Measurements from ENCODE around the gene XPNPEP1. TPM values are rescaled to one million over a fixed set of nuclear protein-coding genes. Genes with fewer than 3 reads are reported as not detected.

Gene XPNPEP1
- total RNA-seq, 2 experiments from 2014 or later: 52.2 to 52.6 TPM

DNA sequence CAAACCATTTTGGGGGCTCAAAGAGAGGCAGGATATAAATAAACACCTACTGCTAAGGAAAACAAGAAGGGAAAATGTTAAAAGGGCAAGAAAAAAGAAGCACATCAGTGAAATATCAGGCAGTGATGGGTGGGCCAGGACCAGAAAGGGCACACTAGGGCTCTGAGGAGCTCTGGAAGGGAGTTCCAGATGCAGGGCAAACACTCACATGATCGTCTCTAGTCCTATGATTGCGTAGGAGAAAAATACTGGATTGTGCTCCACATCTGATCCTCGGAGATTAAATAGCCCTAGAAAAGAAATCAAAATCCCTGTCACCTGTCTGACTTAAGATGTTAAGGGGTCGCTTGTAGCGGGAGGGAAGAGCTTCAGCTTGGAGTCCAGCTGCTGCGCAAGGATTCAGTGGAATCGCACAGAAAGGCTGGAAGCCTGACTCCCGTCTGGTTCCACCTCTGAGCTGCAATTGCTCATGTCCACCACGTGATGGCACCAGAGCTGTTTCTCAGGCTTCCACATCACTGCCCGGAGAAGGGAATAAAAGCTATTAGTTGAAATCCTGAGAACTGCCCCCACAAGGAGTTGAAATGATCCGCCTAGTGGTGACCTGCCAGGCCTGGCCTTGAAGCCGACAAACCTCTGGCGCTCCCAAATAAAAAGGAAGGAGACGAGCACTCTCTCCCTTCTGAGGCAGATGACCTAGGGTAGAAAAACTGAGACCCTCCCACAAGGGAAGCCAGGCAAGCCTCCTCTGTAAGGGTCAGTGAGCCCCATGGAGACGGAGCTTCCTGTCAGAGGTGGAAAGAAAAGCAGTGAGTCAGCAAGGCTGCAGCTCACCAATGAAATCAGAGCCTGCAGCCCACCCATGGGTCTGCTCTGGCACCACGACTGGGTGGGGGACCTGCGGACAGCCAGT is 39.2 kb downstream of the XPNPEP1 start:
- no peak overlapping the region for H3K27ac Mint-ChIP-seq
- intact Hi-C loops (cut with micrococcal nuclease): loop anchor here (1.0 to 10.0 kb wide), 8 partner anchors 39 to 395 kb away; partner anchors contain the start of gene XPNPEP1
- H3K9me3 Mint-ChIP-seq: no peaks in the 10 kb centered on the region
- H3K27me3 Mint-ChIP-seq (ENCODE audit: low read depth): no peaks in the 10 kb centered on the region
- no peak overlapping the region for H3K4me3 Mint-ChIP-seq
- H3K36me3 Mint-ChIP-seq (ENCODE audit: low read depth): peaks cover 21% of the 10 kb centered on the region
- DNase-seq: peak; percentile 74
- CTCF ChIA-PET: interaction anchor here (0.5 to 2.3 kb wide), 52 partner anchors 9 to 445 kb away, joined by 3 to 20 read pairs (median 4); no protein-coding TSS in a partner anchor
- H3K4me1 Mint-ChIP-seq (ENCODE audit: low read depth): peaks cover 9% of the 10 kb centered on the region

DNA sequence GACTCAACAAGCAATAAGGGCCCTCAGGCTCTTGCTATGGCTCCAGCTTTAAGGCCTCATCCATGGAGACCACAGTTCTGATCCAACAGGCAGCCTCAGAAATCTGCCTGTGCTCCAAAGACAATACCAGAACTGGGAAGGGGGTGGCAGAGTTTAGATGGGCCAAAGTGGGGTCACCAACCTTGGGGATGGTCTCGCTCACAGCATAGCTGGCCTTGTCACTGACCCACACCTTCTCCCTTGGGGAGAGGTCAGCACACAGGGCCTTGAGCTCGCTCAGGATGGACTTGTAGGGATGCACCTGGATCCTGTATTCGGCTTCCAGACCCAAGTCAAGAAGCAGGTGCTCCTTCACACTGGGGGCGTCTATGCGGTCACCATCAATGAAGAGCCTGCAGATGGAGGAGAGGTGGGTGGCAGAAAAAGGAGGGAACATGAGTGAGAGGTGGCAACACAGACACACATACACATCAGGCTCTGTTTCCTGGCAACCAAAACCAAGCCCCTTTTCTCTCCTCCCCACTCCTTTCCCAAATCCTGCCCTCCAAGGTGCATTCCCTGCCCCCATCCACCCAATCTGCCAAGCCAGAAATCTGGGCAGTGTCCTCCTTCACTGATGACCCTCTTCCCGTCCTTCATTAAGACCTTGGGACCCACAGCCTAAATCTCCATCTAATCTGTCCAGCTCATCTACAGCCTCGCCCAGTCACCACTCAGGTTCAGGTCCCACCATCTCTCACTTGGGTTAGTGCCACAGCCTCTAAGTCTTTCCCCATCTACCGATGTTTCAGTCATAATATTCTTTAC is 40.9 kb downstream of the XPNPEP1 start:
- Mint-ChIP-seq H3K4me1 (ENCODE audit: low read depth) (peaks cover 9% of the 10 kb centered on the region), H3K4me3 (no peak overlapping the region), H3K36me3 (ENCODE audit: low read depth) (peaks cover 29% of the 10 kb centered on the region), H3K27ac (no peak overlapping the region), H3K27me3 (ENCODE audit: low read depth) (no peaks in the 10 kb centered on the region), H3K9me3 (no peaks in the 10 kb centered on the region)
- CTCF ChIA-PET: interaction anchor here (0.6 to 0.7 kb wide), 3 partner anchors 203 to 1193 kb away, joined by 3 to 5 read pairs (median 3); no protein-coding TSS in a partner anchor
- DNase-seq: no peak
- intact Hi-C loops (cut with micrococcal nuclease): loop anchor here (10.0 kb wide), 1 partner anchor 342 kb away; no protein-coding TSS in a partner anchor

DNA sequence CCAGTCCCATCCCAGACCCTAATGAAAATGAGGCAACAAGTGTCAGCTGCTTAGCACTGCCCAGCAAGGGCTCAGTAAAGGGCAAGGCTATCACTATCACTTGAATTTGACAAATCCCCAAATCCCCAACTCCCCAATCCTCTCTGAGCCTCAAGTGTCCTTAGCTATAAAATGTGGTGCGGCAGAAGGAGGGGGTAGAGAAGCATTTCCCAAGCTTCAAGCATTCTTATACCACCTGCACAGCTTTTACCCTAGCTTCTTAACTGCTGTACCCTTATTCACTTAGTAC is 41.6 kb downstream of the XPNPEP1 start:
- no peak for DNase-seq
- Mint-ChIP-seq H3K27me3 (ENCODE audit: low read depth) (no peaks in the 10 kb centered on the region), H3K4me3 (no peak overlapping the region), H3K36me3 (ENCODE audit: low read depth) (peaks cover 33% of the 10 kb centered on the region), H3K4me1 (ENCODE audit: low read depth) (peaks cover 5% of the 10 kb centered on the region), H3K27ac (no peak overlapping the region), H3K9me3 (no peaks in the 10 kb centered on the region)
- CTCF ChIA-PET: interaction anchor here (0.7 to 1.2 kb wide), 2 partner anchors 75 to 1194 kb away, joined by 3 read pairs; no protein-coding TSS in a partner anchor
- intact Hi-C loops (cut with micrococcal nuclease): loop anchor here (10.0 kb wide), 1 partner anchor 343 kb away; no protein-coding TSS in a partner anchor

DNA sequence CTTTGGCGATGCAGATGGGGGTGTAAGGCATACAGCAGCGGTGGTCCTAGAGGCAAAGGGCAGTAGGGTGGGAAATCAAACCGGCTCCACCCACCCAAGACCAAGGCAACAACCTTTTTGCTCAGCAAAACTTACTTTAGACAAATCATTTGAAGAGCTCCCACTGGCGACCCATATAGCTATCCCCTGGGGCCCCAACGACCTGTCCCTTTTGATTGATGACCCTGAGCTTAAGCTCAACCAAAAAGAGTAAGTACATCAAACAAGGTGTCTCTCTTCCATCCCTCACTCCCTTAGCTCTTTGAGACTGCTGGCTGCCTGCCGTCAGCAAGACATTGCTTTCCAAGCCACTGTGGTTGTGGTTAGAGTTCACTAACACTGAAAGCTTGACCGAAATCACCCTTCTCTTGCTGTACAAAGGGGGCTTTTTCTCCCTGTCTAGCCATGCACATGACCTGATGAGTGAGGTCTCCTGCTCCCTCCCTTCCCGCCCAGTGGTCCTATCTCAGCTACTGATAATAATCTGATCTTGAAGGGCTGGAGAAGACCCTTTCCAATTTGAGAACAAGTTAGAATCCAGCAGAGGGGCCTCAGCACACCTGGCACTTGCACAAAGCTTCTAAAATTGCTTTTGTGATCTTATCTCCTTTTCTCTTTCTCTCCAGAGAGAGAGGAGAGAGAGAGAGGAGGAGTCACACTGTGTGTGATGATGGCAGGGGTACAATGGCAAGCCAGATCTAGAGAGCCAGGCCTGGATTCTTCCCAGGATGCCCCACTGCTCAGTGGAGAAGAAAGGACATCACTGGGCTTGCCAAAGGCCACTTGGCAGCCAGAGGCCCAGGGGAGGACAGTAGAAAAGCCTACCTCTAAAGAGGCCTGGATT is 42.2 kb downstream of the XPNPEP1 start:
- peaks cover 33% of the 10 kb centered on the region for H3K36me3 Mint-ChIP-seq (ENCODE audit: low read depth)
- H3K27ac Mint-ChIP-seq: no peak overlapping the region

DNA sequence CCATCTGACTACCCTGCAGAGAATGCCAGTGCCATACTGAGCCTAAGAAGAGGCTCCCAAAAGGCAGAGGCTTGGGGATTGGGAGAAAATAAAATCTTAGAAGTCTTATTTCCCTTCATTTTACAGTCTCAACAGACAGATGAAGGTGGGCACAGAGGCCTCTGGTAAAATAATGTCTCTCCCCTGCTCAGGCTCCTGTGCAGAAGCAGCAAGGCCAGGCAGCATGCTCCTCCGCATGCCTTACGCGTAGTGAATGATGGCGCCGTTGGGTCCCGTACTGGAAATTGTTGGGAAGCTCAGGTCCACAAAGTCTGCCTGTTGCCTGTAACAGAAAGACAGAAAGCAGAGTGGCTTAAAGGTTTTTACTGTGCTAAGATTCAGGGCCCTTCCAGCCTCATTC is 45.8 kb downstream of the XPNPEP1 start:
- no peaks in the 10 kb centered on the region for H3K27me3 Mint-ChIP-seq (ENCODE audit: low read depth)
- intact Hi-C loops (cut with micrococcal nuclease): no loop called here
- no peaks in the 10 kb centered on the region for H3K9me3 Mint-ChIP-seq
- H3K27ac Mint-ChIP-seq: no peak overlapping the region
- CTCF ChIA-PET: interaction anchor here (1.5 kb wide), 1 partner anchor 77 kb away, joined by 4 read pairs; no protein-coding TSS in a partner anchor
- DNase-seq: no peak
- H3K4me1 Mint-ChIP-seq (ENCODE audit: low read depth): no peaks in the 10 kb centered on the region
- H3K4me3 Mint-ChIP-seq: no peak overlapping the region
- peaks cover 29% of the 10 kb centered on the region for H3K36me3 Mint-ChIP-seq (ENCODE audit: low read depth)

More for the DNA sequence above, 42.2 kb downstream of the XPNPEP1 start:
- no peak for DNase-seq
- H3K27me3 Mint-ChIP-seq (ENCODE audit: low read depth): no peaks in the 10 kb centered on the region
- intact Hi-C loops (cut with micrococcal nuclease): loop anchor here (10.0 kb wide), 1 partner anchor 344 kb away; no protein-coding TSS in a partner anchor
- H3K4me3 Mint-ChIP-seq: no peak overlapping the region
- no peaks in the 10 kb centered on the region for H3K9me3 Mint-ChIP-seq
- CTCF ChIA-PET: interaction anchor here (0.7 to 1.2 kb wide), 4 partner anchors 9 to 256 kb away, joined by 3 read pairs; no protein-coding TSS in a partner anchor
- H3K4me1 Mint-ChIP-seq (ENCODE audit: low read depth): peaks cover 5% of the 10 kb centered on the region

DNA sequence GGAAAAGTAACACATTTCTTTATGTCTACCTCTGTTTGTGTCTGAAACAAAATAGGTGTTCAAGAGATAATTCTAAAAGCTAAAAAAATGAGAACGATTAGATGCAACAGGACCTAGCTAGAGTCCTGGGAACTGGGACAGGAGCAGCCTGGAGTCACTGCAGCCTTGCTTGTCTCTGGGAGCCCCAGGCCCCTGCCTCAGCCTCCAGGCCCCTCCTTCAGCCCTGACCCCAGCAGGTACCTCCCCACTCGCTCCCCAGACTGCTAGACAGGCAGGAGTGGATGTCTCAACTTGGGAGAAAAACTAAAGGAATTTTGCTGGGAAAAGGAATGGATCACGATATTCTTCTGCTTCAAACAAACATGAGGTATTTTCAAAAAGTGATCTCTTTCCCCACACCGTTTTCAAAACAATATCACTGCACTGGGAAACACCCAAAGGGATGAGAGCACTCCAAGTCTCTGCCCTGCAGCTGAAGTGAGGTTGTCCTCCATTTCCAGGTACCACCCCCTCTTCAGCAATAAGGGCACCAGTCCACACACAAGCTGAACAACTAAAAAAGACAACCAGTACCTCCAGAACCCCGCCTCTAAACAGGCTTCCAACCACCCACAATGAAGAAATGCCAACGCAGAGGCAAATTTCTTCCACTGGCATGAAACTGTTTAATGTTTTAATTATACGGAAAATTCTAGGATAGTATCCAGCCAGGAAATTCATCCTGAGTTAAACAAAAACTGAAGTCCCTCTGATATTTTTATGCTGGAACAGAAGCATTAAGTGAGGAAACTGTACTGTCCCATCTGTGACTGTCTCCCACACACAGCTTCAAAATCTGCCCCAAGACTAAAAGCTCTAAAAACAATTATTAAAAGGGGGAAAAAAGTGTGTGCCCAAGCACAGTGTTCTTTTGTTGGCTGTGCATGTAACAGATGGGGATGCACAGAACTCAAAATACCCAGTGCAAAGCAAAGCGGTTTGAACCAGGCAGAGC is 47.2 kb downstream of the XPNPEP1 start:
- intact Hi-C loops (cut with micrococcal nuclease): no loop called here
- peaks cover 33% of the 10 kb centered on the region for H3K36me3 Mint-ChIP-seq (ENCODE audit: low read depth)
- H3K27me3 Mint-ChIP-seq (ENCODE audit: low read depth): no peaks in the 10 kb centered on the region
- H3K9me3 Mint-ChIP-seq: no peaks in the 10 kb centered on the region
- no peak overlapping the region for H3K4me3 Mint-ChIP-seq
- no peaks in the 10 kb centered on the region for H3K4me1 Mint-ChIP-seq (ENCODE audit: low read depth)
- no peak overlapping the region for H3K27ac Mint-ChIP-seq
- CTCF ChIA-PET: interaction anchor here (0.9 to 1.5 kb wide), 3 partner anchors 8 to 79 kb away, joined by 3 to 5 read pairs (median 4); no protein-coding TSS in a partner anchor
- DNase-seq: no peak

DNA sequence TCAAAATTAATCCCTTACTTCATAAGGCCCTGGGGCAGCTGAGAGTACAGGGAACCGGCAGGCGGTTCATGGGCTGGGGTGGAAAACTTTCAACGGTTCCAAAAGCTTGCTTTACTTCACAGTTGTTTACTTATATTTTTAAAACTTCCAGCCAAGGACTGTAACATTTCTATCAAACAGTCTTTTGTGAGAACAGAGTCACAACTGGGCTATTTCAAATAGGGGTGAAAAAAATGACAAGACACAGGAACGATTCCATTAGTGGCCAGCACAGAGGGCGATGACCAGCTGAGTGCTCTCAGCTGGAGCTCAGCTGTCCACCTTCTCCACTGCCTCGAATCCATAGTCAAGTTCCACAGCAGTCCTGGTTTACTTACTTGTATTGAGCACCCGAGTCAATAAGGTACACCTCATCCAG is 48.2 kb downstream of the XPNPEP1 start:
- Mint-ChIP-seq H3K36me3 (ENCODE audit: low read depth) (peaks cover 37% of the 10 kb centered on the region), H3K9me3 (no peaks in the 10 kb centered on the region), H3K4me1 (ENCODE audit: low read depth) (no peaks in the 10 kb centered on the region), H3K27ac (no peak overlapping the region), H3K27me3 (ENCODE audit: low read depth) (no peaks in the 10 kb centered on the region), H3K4me3 (no peak overlapping the region)
- no peak for DNase-seq
- intact Hi-C loops (cut with micrococcal nuclease): no loop called here
- CTCF ChIA-PET: interaction anchor here (0.9 to 1.2 kb wide), 2 partner anchors 9 to 24 kb away, joined by 3 to 5 read pairs; no protein-coding TSS in a partner anchor

DNA sequence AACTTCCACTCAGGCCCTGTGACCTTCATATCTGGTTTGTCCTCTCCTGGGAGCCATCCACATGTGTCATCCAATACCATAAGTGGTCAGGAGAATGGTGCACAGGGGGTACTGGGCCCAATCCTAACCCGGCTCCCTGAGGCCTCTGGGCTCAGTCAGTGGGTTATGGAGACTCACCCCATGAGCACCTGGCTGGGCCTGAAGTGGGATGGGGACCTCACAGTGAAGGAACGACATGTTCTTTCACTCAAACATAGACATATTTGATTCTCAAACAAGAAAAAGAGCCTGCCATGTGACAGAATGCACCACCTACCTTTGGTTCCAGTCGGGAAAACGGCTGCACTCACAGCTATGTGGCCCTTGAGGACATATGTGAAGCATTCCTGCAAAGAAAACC is 51.8 kb downstream of the XPNPEP1 start:
- Mint-ChIP-seq H3K27me3 (ENCODE audit: low read depth) (no peaks in the 10 kb centered on the region), H3K36me3 (ENCODE audit: low read depth) (peaks cover 56% of the 10 kb centered on the region), H3K9me3 (no peaks in the 10 kb centered on the region), H3K4me3 (no peak overlapping the region), H3K4me1 (ENCODE audit: low read depth) (no peaks in the 10 kb centered on the region), H3K27ac (no peak overlapping the region)
- no peak for DNase-seq
- intact Hi-C loops (cut with micrococcal nuclease): no loop called here
- CTCF ChIA-PET: interaction anchor here (1.4 kb wide), 1 partner anchor 18 kb away, joined by 7 read pairs; no protein-coding TSS in a partner anchor

DNA sequence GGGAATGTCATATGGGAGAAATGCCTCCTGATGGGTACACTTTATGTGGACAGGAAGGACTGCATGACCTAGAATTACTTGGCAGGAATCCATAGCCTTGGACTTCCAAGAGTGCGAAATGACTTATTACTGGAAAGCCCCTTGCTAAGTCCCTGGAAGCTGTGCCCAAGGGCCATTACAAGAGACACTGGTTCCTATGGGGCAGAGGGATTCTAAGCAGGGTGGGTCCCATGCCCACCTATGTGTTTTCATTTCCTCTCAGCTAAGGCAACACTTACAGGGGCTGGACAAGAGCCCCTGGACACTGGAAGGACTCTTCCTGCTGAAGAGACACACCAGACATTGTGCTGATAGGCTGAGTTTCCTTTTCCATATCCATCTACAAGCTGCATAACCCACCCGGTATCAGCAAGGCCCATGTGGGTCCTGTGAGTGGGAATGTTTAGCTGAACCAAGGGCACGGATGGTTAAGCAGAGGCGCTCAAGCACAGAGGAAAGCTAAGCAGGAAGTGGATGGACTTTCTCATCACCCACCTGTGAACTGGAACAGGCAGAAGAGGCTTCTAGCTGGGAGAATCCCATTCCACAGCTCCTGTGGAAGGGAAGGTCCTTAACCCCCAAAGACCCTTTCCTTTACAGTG is 56.2 kb downstream of the XPNPEP1 start:
- Mint-ChIP-seq H3K4me3 (no peak overlapping the region), H3K4me1 (ENCODE audit: low read depth) (no peaks in the 10 kb centered on the region), H3K27me3 (ENCODE audit: low read depth) (no peaks in the 10 kb centered on the region), H3K27ac (no peak overlapping the region), H3K36me3 (ENCODE audit: low read depth) (peaks cover 84% of the 10 kb centered on the region), H3K9me3 (peaks cover 22% of the 10 kb centered on the region)
- CTCF ChIA-PET: interaction anchor here (1.2 kb wide), 1 partner anchor 17 kb away, joined by 3 read pairs; no protein-coding TSS in a partner anchor
- no peak for DNase-seq
- intact Hi-C loops (cut with micrococcal nuclease): no loop called here
